ENCODE results near the gene COL1A1. TPM values are rescaled to one million over a fixed set of nuclear protein-coding genes. Genes with fewer than 3 reads are reported as not detected.

The COL1A1 gene
- total RNA-seq, 4 donors from 2014 or later, result 11.3 to 287 (median 31.9) TPM

- H3K27ac ChIP-seq, result no peak overlapping the region
- H3K9me3 ChIP-seq, result no peaks in the 10 kb centered on the region
- peaks cover 0 to 25% (median 0%) of the 10 kb centered on the region in 4 donors for H3K4me1 ChIP-seq
- no peak for TF ChIP-seq CTCF (IDR thresholded peaks at IDR 0.05)
- TF ChIP-seq POLR2A (IDR thresholded peaks at IDR 0.05), result no peak
- no peak overlapping the region for H3K4me3 ChIP-seq
- H3K36me3 ChIP-seq, result no peaks in the 10 kb centered on the region
- DNase-seq, result peak in 2 of 3 donors; percentile 35 to 59
- no peaks in the 10 kb centered on the region for H3K27me3 ChIP-seq
Observed at GRCh38 chr17:50213026-50214022, 11.9 kb upstream of the COL1A1 start.

- Histone ChIP-seq H3K4me1 (peaks cover 0 to 29% (median 0%) of the 10 kb centered on the region in 4 donors), H3K36me3 (no peaks in the 10 kb centered on the region), H3K9me3 (no peaks in the 10 kb centered on the region), H3K27me3 (no peaks in the 10 kb centered on the region), H3K4me3 (no peak overlapping the region), H3K27ac (peak overlapping the region in 2 of 4 donors; percentile 81 to 90)
- peak in 1 of 3 donors; percentile 40 for DNase-seq
- TF ChIP-seq POLR2A (IDR thresholded peaks at IDR 0.05) (no peak), CTCF (IDR thresholded peaks at IDR 0.05) (no peak)
Observed at GRCh38 chr17:50212121-50212843, 10.9 kb upstream of the COL1A1 start.

GRCh38 chr17:50211249-50212120 is 10.1 kb upstream of the COL1A1 start:
- DNase-seq, result peak in 1 of 3 donors; percentile 29
- TF ChIP-seq CTCF (IDR thresholded peaks at IDR 0.05), result no peak
- TF ChIP-seq POLR2A (IDR thresholded peaks at IDR 0.05), result no peak
- H3K27me3 ChIP-seq, result no peaks in the 10 kb centered on the region
- no peaks in the 10 kb centered on the region for H3K36me3 ChIP-seq
- H3K9me3 ChIP-seq, result no peaks in the 10 kb centered on the region
- peak overlapping the region; percentile 55 to 90 (median 80) for H3K27ac ChIP-seq
- H3K4me1 ChIP-seq, result peaks cover 0 to 35% (median 0%) of the 10 kb centered on the region in 4 donors
- H3K4me3 ChIP-seq, result no peak overlapping the region

GRCh38 chr17:50210240-50211225 is 9.1 kb upstream of the COL1A1 start:
- Histone ChIP-seq H3K4me1 (peaks cover 0 to 35% (median 0%) of the 10 kb centered on the region in 4 donors), H3K4me3 (no peak overlapping the region), H3K27ac (peak overlapping the region; percentile 60 to 90 (median 80)), H3K36me3 (no peaks in the 10 kb centered on the region), H3K9me3 (no peaks in the 10 kb centered on the region), H3K27me3 (no peaks in the 10 kb centered on the region)
- TF ChIP-seq POLR2A (IDR thresholded peaks at IDR 0.05), result no peak
- no peak for TF ChIP-seq CTCF (IDR thresholded peaks at IDR 0.05)
- DNase-seq, result peak in 2 of 3 donors; percentile 53 to 73
